ENCODE results near the gene IFNGR2. TPM values are rescaled to one million over a fixed set of nuclear protein-coding genes. Genes with fewer than 3 reads are reported as not detected.

Gene IFNGR2
- total and polyA plus RNA-seq, 2 of the 4 experiments (the other 2 are of a cell fraction), result 66.0 to 73.8 TPM

Other genes starting within 250 kb of the IFNGR2 start
- 6.3 and 7.2 TPM in 2 replicates for gene IFNAR2, start 173.5 kb upstream of the IFNGR2 start, total RNA-seq (2012; rRNA removed)
- gene IFNAR2, start 173.5 kb upstream of the IFNGR2 start, polyA plus RNA-seq (2012; rRNA removed), result 10.9 and 13.9 TPM in 2 replicates
- 40.8 and 45.2 TPM in 2 replicates for gene IL10RB, start 137.0 kb upstream of the IFNGR2 start, total RNA-seq (2012; rRNA removed)
- gene IL10RB, start 137.0 kb upstream of the IFNGR2 start, polyA plus RNA-seq (2012; rRNA removed), result 19.0 and 20.1 TPM in 2 replicates
- 9.9 and 12.8 TPM in 2 replicates for gene IFNAR1, start 78.4 kb upstream of the IFNGR2 start, total RNA-seq (2012; rRNA removed)
- gene IFNAR1, start 78.4 kb upstream of the IFNGR2 start, polyA plus RNA-seq (2012; rRNA removed), result 5.9 and 7.8 TPM in 2 replicates
- gene TMEM50B, start 76.6 kb downstream of the IFNGR2 start, total RNA-seq (2012; rRNA removed), result 10.9 and 21.4 TPM in 2 replicates
- 20.1 and 25.9 TPM in 2 replicates for gene TMEM50B, start 76.6 kb downstream of the IFNGR2 start, polyA plus RNA-seq (2012; rRNA removed)
- gene DNAJC28, start 88.3 kb downstream of the IFNGR2 start, total RNA-seq (2012; rRNA removed), result 0.54 and 1.4 TPM in 2 replicates
- 0.60 and 0.65 TPM in 2 replicates for gene DNAJC28, start 88.3 kb downstream of the IFNGR2 start, polyA plus RNA-seq (2012; rRNA removed)
- gene GART, start 138.7 kb downstream of the IFNGR2 start, total RNA-seq (2012; rRNA removed), result 73.8 and 115 TPM in 2 replicates
- 21.0 and 29.9 TPM in 2 replicates for gene GART, start 138.7 kb downstream of the IFNGR2 start, polyA plus RNA-seq (2012; rRNA removed)
- 144 and 146 TPM in 2 replicates for gene SON, start 139.6 kb downstream of the IFNGR2 start, total RNA-seq (2012; rRNA removed)
- 62.9 and 81.6 TPM in 2 replicates for gene SON, start 139.6 kb downstream of the IFNGR2 start, polyA plus RNA-seq (2012; rRNA removed)
- gene DONSON, start 185.3 kb downstream of the IFNGR2 start, total RNA-seq (2012; rRNA removed), result 14.3 and 16.7 TPM in 2 replicates
- gene DONSON, start 185.3 kb downstream of the IFNGR2 start, polyA plus RNA-seq (2012; rRNA removed), result 16.6 and 17.2 TPM in 2 replicates
- gene CRYZL1, start 238.3 kb downstream of the IFNGR2 start, total RNA-seq (2012; rRNA removed), result 19.9 and 23.1 TPM in 2 replicates
- gene CRYZL1, start 238.3 kb downstream of the IFNGR2 start, polyA plus RNA-seq (2012; rRNA removed), result 23.7 and 28.5 TPM in 2 replicates
- 56.4 and 62.0 TPM in 2 replicates for gene ITSN1, start 239.1 kb downstream of the IFNGR2 start, total RNA-seq (2012; rRNA removed)
- gene ITSN1, start 239.1 kb downstream of the IFNGR2 start, polyA plus RNA-seq (2012; rRNA removed), result 40.3 and 45.4 TPM in 2 replicates